Esophagus muscularis mucosa (tissue), 4 donors: Measurements from ENCODE around the gene EDDM3A. TPM values are rescaled to one million over a fixed set of nuclear protein-coding genes. Genes with fewer than 3 reads are reported as not detected.
"Not testable (repeated sequence)": the region's sequence is repeated elsewhere in the genome, so short reads cannot be mapped to it uniquely, and the experiment has no call there.

Source experiments
- DNase-seq: peaks from one replicate; pipeline ENCODE4 v3.0.0-alpha.2; 2017; ENCODE audit errors: extremely low spot score
- H3K27ac ChIP-seq, 4 donors: fragments of 200-600 bp; sonication (generic); replicated peaks in 1 of 4; 1 replicate in 3 of 4; 2 replicates in 1 of 4; pipeline ENCODE4 v1.5.1; 2016 to 2019; ENCODE audit warnings: mild to moderate bottlenecking in 1 of 4
- H3K27me3 ChIP-seq, 4 donors: fragments of 200-600 bp; sonication (generic); one replicate each; pipeline versions ENCODE4 v1.5.1 to v1.6.0; 2016 to 2019
- H3K36me3 ChIP-seq, 4 donors: fragments of 200-600 bp; sonication (generic); one replicate each; pipeline ENCODE4 v1.5.1; 2016 to 2019
- H3K4me1 ChIP-seq, 4 donors: fragments of 200-600 bp; sonication (generic); one replicate each; pipeline ENCODE4 v1.5.1; 2016 to 2019
- H3K4me3 ChIP-seq, 4 donors: fragments of 200-600 bp; sonication (generic); 1 replicate in 2 of 4; 2 replicates in 2 of 4; pipeline ENCODE4 v1.5.1; 2016 to 2019; ENCODE audit warnings: mild to moderate bottlenecking in 4 of 4, moderate library complexity in 1 of 4
- H3K9me3 ChIP-seq, 4 donors: fragments of 200-600 bp; sonication (generic); 1 replicate in 3 of 4; 2 replicates in 1 of 4; pipeline ENCODE4 v1.5.1; 2016 to 2019
- CTCF ChIP-seq, 3 experiments: fragments of 200-600 bp in 2 of 3; fragments of 450-650 bp in 1 of 3; sonication (generic) in 2 of 3; IDR thresholded peaks; one replicate each; pipeline ENCODE4 v1.5.1; 2017 to 2019; ENCODE audit warnings: antibody characterized with exemption in 3 of 3, mild to moderate bottlenecking in 2 of 3, moderate library complexity in 1 of 3
- EP300 ChIP-seq: sonication (generic); formaldehyde crosslinking; IDR thresholded peaks from one replicate; pipeline ENCODE4 v1.6.1; 2017; ENCODE audit warnings: antibody characterized with exemption
- POLR2A ChIP-seq: fragments of 450-650 bp; IDR thresholded peaks from one replicate; pipeline ENCODE4 v1.6.1; 2017; ENCODE audit warnings: antibody characterized with exemption, moderate library complexity, mild to moderate bottlenecking, low read depth
- POLR2AphosphoS5 ChIP-seq, 2 donors: sonication (generic); formaldehyde crosslinking; IDR thresholded peaks; one replicate each; pipeline ENCODE4 v1.6.1; 2017; ENCODE audit warnings: antibody characterized with exemption in 2 of 2
- whole genome bisulfite sequencing: methylation state at CpG from one replicate; pipeline ENCODE4 v1.1.5; 2018; 5-methylcytosine and 5-hydroxymethylcytosine counted together
- intact Hi-C: fragments of 100-400 bp; cut with DNase I; formaldehyde crosslinking; loops from one replicate; pipeline ENCODE4 v1.15.1; 2023
- total RNA-seq, 4 donors: library from RNA; depleted of rRNA; stranded (reverse); fragments of >200 nt; gene quantifications; one replicate each; pipeline versions ENCODE4 v1.1.0 to v1.2.1, GENCODE V29; 2016

The EDDM3A gene
- total RNA-seq, 4 donors from 2014 or later: not detected

GRCh38 chr14:20751963-20752562, 6.4 kb downstream of the EDDM3A start:
- Histone ChIP-seq H3K4me3 (no peak overlapping the region), H3K27ac (no peak overlapping the region), H3K27me3 (no peaks in the 10 kb centered on the region), H3K4me1 (peaks cover 0 to 3% (median 0%) of the 10 kb centered on the region in 4 donors), H3K9me3 (peaks cover 0 to 16% (median 12%) of the 10 kb centered on the region in 4 donors), H3K36me3 (no peaks in the 10 kb centered on the region)
- TF ChIP-seq POLR2AphosphoS5 (IDR thresholded peaks at IDR 0.05) (no peak), CTCF (IDR thresholded peaks at IDR 0.05) (no peak), EP300 (no peak), POLR2A (no peak)
- DNase-seq: no peak
- intact Hi-C loops: no loop called here
- WGBS: 86% methylated on average over 5 of the region's 5 CpGs

- Histone ChIP-seq H3K9me3 (peaks cover 0 to 16% (median 12%) of the 10 kb centered on the region in 4 donors), H3K4me1 (peaks cover 0 to 3% (median 0%) of the 10 kb centered on the region in 4 donors), H3K4me3 (no peak overlapping the region), H3K27ac (no peak overlapping the region), H3K27me3 (no peaks in the 10 kb centered on the region), H3K36me3 (no peaks in the 10 kb centered on the region)
- 80% methylated on average over 2 of the region's 2 CpGs for WGBS
- intact Hi-C loops: no loop called here
- no peak for TF ChIP-seq POLR2A
- no peak for TF ChIP-seq CTCF (IDR thresholded peaks at IDR 0.05)
- no peak for TF ChIP-seq EP300
- no peak for TF ChIP-seq POLR2AphosphoS5 (IDR thresholded peaks at IDR 0.05)
- no peak for DNase-seq
These were observed 8.6 kb downstream of the EDDM3A start for GRCh38 chr14:20754308-20754707.

- Histone ChIP-seq H3K36me3 (no peaks in the 10 kb centered on the region), H3K27ac (no peak overlapping the region), H3K27me3 (no peaks in the 10 kb centered on the region), H3K9me3 (peaks cover 0 to 16% (median 12%) of the 10 kb centered on the region in 4 donors), H3K4me3 (no peak overlapping the region), H3K4me1 (peaks cover 0 to 3% (median 0%) of the 10 kb centered on the region in 4 donors)
- WGBS: 71% methylated on average over 6 of the region's 6 CpGs
- intact Hi-C loops: no loop called here
- TF ChIP-seq CTCF (IDR thresholded peaks at IDR 0.05): no peak
- TF ChIP-seq EP300: no peak
- no peak for TF ChIP-seq POLR2A
- DNase-seq: no peak
These were observed 9.3 kb downstream of the EDDM3A start for GRCh38 chr14:20755037-20755436.

- H3K4me3 ChIP-seq: no peak overlapping the region
- 64% methylated on average over 4 of the region's 4 CpGs for WGBS
- H3K36me3 ChIP-seq: no peaks in the 10 kb centered on the region
- H3K27me3 ChIP-seq: no peaks in the 10 kb centered on the region
- H3K4me1 ChIP-seq: peaks cover 0 to 3% (median 0%) of the 10 kb centered on the region in 4 donors
- DNase-seq: no peak
- intact Hi-C loops: no loop called here
- no peak overlapping the region for H3K27ac ChIP-seq
- TF ChIP-seq EP300 (no peak), CTCF (IDR thresholded peaks at IDR 0.05) (peak in 2 of 3 experiments; percentile 8 to 12), POLR2AphosphoS5 (IDR thresholded peaks at IDR 0.05) (no peak), POLR2A (no peak)
- peaks cover 0 to 2% (median under 1%) of the 10 kb centered on the region in 4 donors for H3K9me3 ChIP-seq
These were observed 12.3 kb downstream of the EDDM3A start for GRCh38 chr14:20757965-20758364.

- intact Hi-C loops, H3K4me3 ChIP-seq, H3K27me3 ChIP-seq, H3K9me3 ChIP-seq, H3K4me1 ChIP-seq, H3K27ac ChIP-seq, DNase-seq, H3K36me3 ChIP-seq: not testable (repeated sequence)
- WGBS: 91% methylated on average over 5 of the region's 5 CpGs
These were observed 13.8 kb downstream of the EDDM3A start for GRCh38 chr14:20759465-20759864.
